ENCODE results near the gene CNNM1.

DNA sequence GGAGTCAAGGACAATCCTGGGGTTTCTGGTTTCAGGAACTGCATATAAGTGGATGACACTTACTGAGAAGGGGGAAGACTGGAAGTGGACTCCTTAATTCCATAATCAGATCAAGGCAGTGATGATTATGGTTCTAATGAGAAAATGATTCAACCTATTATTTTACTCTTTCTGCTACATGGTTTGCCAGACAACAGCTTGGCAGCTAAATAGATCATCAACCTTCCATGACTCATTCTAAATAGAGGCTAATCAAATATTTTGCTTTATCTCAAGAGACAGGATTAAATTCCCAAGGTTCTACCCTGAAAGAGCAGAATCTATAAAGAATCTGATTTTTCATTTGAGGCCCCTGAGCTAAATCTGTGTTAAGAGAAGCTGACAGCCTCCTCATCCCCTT lies 46.3 kb downstream of the CNNM1 start:
- no peak for TF ChIP-seq TAF1 (IDR thresholded peaks at IDR 0.05; ENCODE audit: borderline replicate concordance, insufficient read depth, low read length)
- no peak for TF ChIP-seq POLR2AphosphoS5 (IDR thresholded peaks at IDR 0.05; ENCODE audit: low read depth, low read length)

All from PFSK-1 (cell line).